ENCODE data around the gene CGNL1.

The CGNL1 gene

GRCh38 chr15:57456559-57456958, 80.3 kb downstream of the CGNL1 start:
- H3K27ac ChIP-seq (replicated peaks) = no peak overlapping the region

GRCh38 chr15:57457726-57458125, 81.4 kb downstream of the CGNL1 start:
- TF ChIP-seq SPI1 (IDR thresholded peaks at IDR 0.05; ENCODE audit: borderline replicate concordance, low read depth) (no peak), POLR2AphosphoS5 (IDR thresholded peaks at IDR 0.05; ENCODE audit: low read depth) (no peak), CTCF (IDR thresholded peaks at IDR 0.05; ENCODE audit: insufficient read depth, low read length) (no peak), GABPA (IDR thresholded peaks at IDR 0.05; ENCODE audit: low read depth) (no peak), REST (IDR thresholded peaks at IDR 0.05; ENCODE audit: insufficient replicate concordance, low read depth) (no peak)
- DNase-seq (ENCODE audit: low read depth in 1 of 2, low spot score in 1 of 2) = no peak
- no peak overlapping the region for H3K27ac ChIP-seq (replicated peaks)
- no peaks in the 10 kb centered on the region for H3K27me3 ChIP-seq (ENCODE audit: insufficient read depth, poor library complexity, severe bottlenecking)
- H3K4me3 ChIP-seq (replicated peaks; ENCODE audit: insufficient read depth, low read length) = no peak overlapping the region

More at GRCh38 chr15:57456559-57456958, 80.3 kb downstream of the CGNL1 start:
- H3K27me3 ChIP-seq (ENCODE audit: insufficient read depth, poor library complexity, severe bottlenecking) = no peaks in the 10 kb centered on the region
- TF ChIP-seq GABPA (IDR thresholded peaks at IDR 0.05; ENCODE audit: low read depth) (no peak), SPI1 (IDR thresholded peaks at IDR 0.05; ENCODE audit: borderline replicate concordance, low read depth) (no peak)
- no peak overlapping the region for H3K4me3 ChIP-seq (replicated peaks; ENCODE audit: insufficient read depth, low read length)
- DNase-seq (ENCODE audit: low read depth in 1 of 2, low spot score in 1 of 2) = no peak

- TF ChIP-seq GABPA (IDR thresholded peaks at IDR 0.05; ENCODE audit: low read depth) (no peak), POLR2AphosphoS5 (IDR thresholded peaks at IDR 0.05; ENCODE audit: low read depth) (no peak), SPI1 (IDR thresholded peaks at IDR 0.05; ENCODE audit: borderline replicate concordance, low read depth) (no peak), REST (IDR thresholded peaks at IDR 0.05; ENCODE audit: insufficient replicate concordance, low read depth) (no peak)
- DNase-seq (ENCODE audit: low read depth in 1 of 2, low spot score in 1 of 2) = no peak
- Histone ChIP-seq H3K27me3 (ENCODE audit: insufficient read depth, poor library complexity, severe bottlenecking) (no peaks in the 10 kb centered on the region), H3K4me3 (replicated peaks; ENCODE audit: insufficient read depth, low read length) (no peak overlapping the region), H3K27ac (replicated peaks) (no peak overlapping the region)
Observed at GRCh38 chr15:57458356-57458781, 82.1 kb downstream of the CGNL1 start.

- no peaks in the 10 kb centered on the region for H3K27me3 ChIP-seq (ENCODE audit: insufficient read depth, poor library complexity, severe bottlenecking)
- no peak for TF ChIP-seq REST (IDR thresholded peaks at IDR 0.05; ENCODE audit: insufficient replicate concordance, low read depth)
- DNase-seq (ENCODE audit: low read depth in 1 of 2, low spot score in 1 of 2) = no peak
- H3K27ac ChIP-seq (replicated peaks) = no peak overlapping the region
- H3K4me3 ChIP-seq (replicated peaks; ENCODE audit: insufficient read depth, low read length) = no peak overlapping the region
Observed at GRCh38 chr15:57460208-57460816, 84.0 kb downstream of the CGNL1 start.

Measured in HL-60 (cell line).